Activated naive CD8-positive, alpha-beta T cell treated with anti-CD3 and anti-CD28 coated beads for 36 hours (primary cell): ENCODE measurements around the gene SPC25. TPM values are rescaled to one million over a fixed set of nuclear protein-coding genes. Genes with fewer than 3 reads are reported as not detected.
"Not testable (repeated sequence)": the region's sequence is repeated elsewhere in the genome, so short reads cannot be mapped to it uniquely, and the experiment has no call there.

Experiments used
- DNase-seq: peaks from one replicate; pipeline ENCODE4 v3.0.0; 2021
- H3K27ac Mint-ChIP-seq: one replicate; pipeline ENCODE4 v1.8.0; 2022; ENCODE audit warnings: mild to moderate bottlenecking, moderate library complexity, mixed read lengths
- H3K27me3 Mint-ChIP-seq: one replicate; pipeline ENCODE4 v1.8.0; 2022; ENCODE audit warnings: mild to moderate bottlenecking, mixed read lengths
- H3K36me3 Mint-ChIP-seq: one replicate; pipeline ENCODE4 v1.8.0; 2021; ENCODE audit warnings: mild to moderate bottlenecking, mixed read lengths
- H3K4me1 Mint-ChIP-seq: one replicate; pipeline ENCODE4 v1.8.0; 2021; ENCODE audit warnings: mixed read lengths
- H3K4me3 Mint-ChIP-seq: one replicate; pipeline ENCODE4 v1.8.0; 2022; ENCODE audit warnings: mild to moderate bottlenecking, moderate library complexity, mixed read lengths
- H3K9me3 Mint-ChIP-seq: one replicate; pipeline ENCODE4 v1.8.0; 2022; ENCODE audit warnings: mixed read lengths
- total RNA-seq, 2 experiments: library from RNA; stranded (reverse); gene quantifications; one replicate each; pipeline ENCODE4 v1.2.3, GENCODE V29; 2021

Gene SPC25
- total RNA-seq, 2 experiments from 2014 or later = 33.7 to 37.1 TPM

- H3K4me3 Mint-ChIP-seq, H3K9me3 Mint-ChIP-seq, DNase-seq, H3K27me3 Mint-ChIP-seq, H3K27ac Mint-ChIP-seq, H3K4me1 Mint-ChIP-seq: not testable (repeated sequence)
- peaks cover 21% of the 10 kb centered on the region for H3K36me3 Mint-ChIP-seq
Measured at GRCh38 chr2:168882163-168882562, 8.1 kb downstream of the SPC25 start.

GRCh38 chr2:168874368-168875054 lies 15.7 kb downstream of the SPC25 start:
- Mint-ChIP-seq H3K4me3 (no peak overlapping the region), H3K27me3 (no peaks in the 10 kb centered on the region), H3K4me1 (no peaks in the 10 kb centered on the region), H3K36me3 (peaks cover 21% of the 10 kb centered on the region), H3K9me3 (no peaks in the 10 kb centered on the region), H3K27ac (no peak overlapping the region)
- DNase-seq = no peak

GRCh38 chr2:168870824-168871223 lies 19.4 kb downstream of the SPC25 start:
- not testable (repeated sequence) for H3K4me3 Mint-ChIP-seq, DNase-seq, H3K27me3 Mint-ChIP-seq, H3K27ac Mint-ChIP-seq, H3K4me1 Mint-ChIP-seq
- Mint-ChIP-seq H3K9me3 (peaks cover 12% of the 10 kb centered on the region), H3K36me3 (peaks cover 40% of the 10 kb centered on the region)

- H3K9me3 Mint-ChIP-seq = peaks cover 13% of the 10 kb centered on the region
- DNase-seq, H3K4me3 Mint-ChIP-seq, H3K27ac Mint-ChIP-seq, H3K4me1 Mint-ChIP-seq, H3K27me3 Mint-ChIP-seq: not testable (repeated sequence)
- peaks cover 45% of the 10 kb centered on the region for H3K36me3 Mint-ChIP-seq
Measured at GRCh38 chr2:168870369-168870768, 19.9 kb downstream of the SPC25 start.

- not testable (repeated sequence) for DNase-seq, H3K27me3 Mint-ChIP-seq, H3K27ac Mint-ChIP-seq, H3K4me3 Mint-ChIP-seq, H3K4me1 Mint-ChIP-seq
- peaks cover 59% of the 10 kb centered on the region for H3K36me3 Mint-ChIP-seq
- H3K9me3 Mint-ChIP-seq = peaks cover 13% of the 10 kb centered on the region
Measured at GRCh38 chr2:168867164-168867563, 23.1 kb downstream of the SPC25 start.

- no peaks in the 10 kb centered on the region for H3K27me3 Mint-ChIP-seq
- DNase-seq = no peak
- no peaks in the 10 kb centered on the region for H3K4me1 Mint-ChIP-seq
- H3K27ac Mint-ChIP-seq = no peak overlapping the region
- H3K4me3 Mint-ChIP-seq = no peak overlapping the region
- peaks cover 16% of the 10 kb centered on the region for H3K36me3 Mint-ChIP-seq
- H3K9me3 Mint-ChIP-seq = no peaks in the 10 kb centered on the region
Measured at GRCh38 chr2:168858146-168858545, 32.1 kb downstream of the SPC25 start.

- H3K27me3 Mint-ChIP-seq = no peaks in the 10 kb centered on the region
- peaks cover 15% of the 10 kb centered on the region for H3K36me3 Mint-ChIP-seq
- no peak overlapping the region for H3K27ac Mint-ChIP-seq
- H3K4me3 Mint-ChIP-seq = no peak overlapping the region
- DNase-seq = no peak
- H3K4me1 Mint-ChIP-seq = no peaks in the 10 kb centered on the region
- no peaks in the 10 kb centered on the region for H3K9me3 Mint-ChIP-seq
Measured at GRCh38 chr2:168855601-168856000, 34.6 kb downstream of the SPC25 start.

- H3K27ac Mint-ChIP-seq = no peak overlapping the region
- peaks cover 3% of the 10 kb centered on the region for H3K4me1 Mint-ChIP-seq
Measured at GRCh38 chr2:168854651-168855050, 35.6 kb downstream of the SPC25 start.

GRCh38 chr2:168853471-168853870 lies 36.8 kb downstream of the SPC25 start:
- Mint-ChIP-seq H3K27me3 (no peaks in the 10 kb centered on the region), H3K4me3 (no peak overlapping the region), H3K36me3 (peaks cover 15% of the 10 kb centered on the region), H3K4me1 (peaks cover 3% of the 10 kb centered on the region), H3K27ac (no peak overlapping the region), H3K9me3 (no peaks in the 10 kb centered on the region)
- DNase-seq = no peak

More at GRCh38 chr2:168854651-168855050, 35.6 kb downstream of the SPC25 start:
- no peaks in the 10 kb centered on the region for H3K9me3 Mint-ChIP-seq
- no peak overlapping the region for H3K4me3 Mint-ChIP-seq
- no peaks in the 10 kb centered on the region for H3K27me3 Mint-ChIP-seq
- peaks cover 15% of the 10 kb centered on the region for H3K36me3 Mint-ChIP-seq
- DNase-seq = no peak

- Mint-ChIP-seq H3K4me1 (peaks cover 3% of the 10 kb centered on the region), H3K9me3 (no peaks in the 10 kb centered on the region), H3K4me3 (no peak overlapping the region), H3K27me3 (no peaks in the 10 kb centered on the region), H3K27ac (no peak overlapping the region), H3K36me3 (peaks cover 15% of the 10 kb centered on the region)
- DNase-seq = no peak
Measured at GRCh38 chr2:168852481-168852880, 37.7 kb downstream of the SPC25 start.

GRCh38 chr2:168851674-168852320 lies 38.4 kb downstream of the SPC25 start:
- Mint-ChIP-seq H3K27me3 (no peaks in the 10 kb centered on the region), H3K27ac (no peak overlapping the region), H3K36me3 (peaks cover 15% of the 10 kb centered on the region), H3K4me1 (peaks cover 3% of the 10 kb centered on the region), H3K4me3 (no peak overlapping the region), H3K9me3 (no peaks in the 10 kb centered on the region)
- no peak for DNase-seq

GRCh38 chr2:168850846-168851245 lies 39.4 kb downstream of the SPC25 start:
- no peak overlapping the region for H3K27ac Mint-ChIP-seq
- no peak for DNase-seq
- peaks cover 15% of the 10 kb centered on the region for H3K36me3 Mint-ChIP-seq
- H3K4me3 Mint-ChIP-seq = no peak overlapping the region
- peaks cover 3% of the 10 kb centered on the region for H3K4me1 Mint-ChIP-seq
- no peaks in the 10 kb centered on the region for H3K27me3 Mint-ChIP-seq
- no peaks in the 10 kb centered on the region for H3K9me3 Mint-ChIP-seq

GRCh38 chr2:168849610-168850009 lies 40.6 kb downstream of the SPC25 start:
- H3K27me3 Mint-ChIP-seq = no peaks in the 10 kb centered on the region
- H3K36me3 Mint-ChIP-seq = peaks cover 12% of the 10 kb centered on the region
- H3K4me3 Mint-ChIP-seq = no peak overlapping the region
- no peak overlapping the region for H3K27ac Mint-ChIP-seq
- DNase-seq = no peak
- peaks cover 3% of the 10 kb centered on the region for H3K4me1 Mint-ChIP-seq
- H3K9me3 Mint-ChIP-seq = no peaks in the 10 kb centered on the region

- DNase-seq = no peak
- Mint-ChIP-seq H3K27me3 (no peaks in the 10 kb centered on the region), H3K27ac (no peak overlapping the region), H3K9me3 (no peaks in the 10 kb centered on the region), H3K4me1 (peaks cover 3% of the 10 kb centered on the region), H3K36me3 (peaks cover 4% of the 10 kb centered on the region), H3K4me3 (no peak overlapping the region)
Measured at GRCh38 chr2:168848225-168848624, 42.0 kb downstream of the SPC25 start.

- Mint-ChIP-seq H3K27me3 (no peaks in the 10 kb centered on the region), H3K36me3 (no peaks in the 10 kb centered on the region), H3K4me3 (no peak overlapping the region), H3K9me3 (no peaks in the 10 kb centered on the region), H3K4me1 (no peaks in the 10 kb centered on the region), H3K27ac (no peak overlapping the region)
- DNase-seq = no peak
Measured at GRCh38 chr2:168843253-168843652, 47.0 kb downstream of the SPC25 start.

- Mint-ChIP-seq H3K27me3 (no peaks in the 10 kb centered on the region), H3K27ac (no peak overlapping the region), H3K4me3 (no peak overlapping the region), H3K36me3 (no peaks in the 10 kb centered on the region), H3K4me1 (no peaks in the 10 kb centered on the region), H3K9me3 (no peaks in the 10 kb centered on the region)
- no peak for DNase-seq
Measured at GRCh38 chr2:168841445-168841844, 48.8 kb downstream of the SPC25 start.
